K562 (cell line): ENCODE results near the gene RALA. TPM values are rescaled to one million over a fixed set of nuclear protein-coding genes. Genes with fewer than 3 reads are reported as not detected.

Source experiments
- ATAC-seq: fragments of 200-7000 bp; cut with Tn5 transposase; 3 replicates; pipeline ENCODE4 v1.9.1; 2020; ENCODE audit warnings: moderate library complexity
- BruUV-seq: library from RNA; stranded (reverse); fragments of 400-500 nt; replicated peaks from 2 replicates; lab custom pipeline; 2021; lab: Mats Ljungman, UMichigan
- CTCF ChIA-PET: fragments of 300-600 bp; formaldehyde crosslinking; extraction: SDS; loops from one replicate; lab custom pipeline; 2021; ENCODE audit warnings: low intra/inter-chr PET ratio; lab: Yijun Ruan, JAX
- POLR2A ChIA-PET: fragments of 300-600, 350-650 bp; sonication (Branson Sonifier 250); formaldehyde crosslinking; extraction: SDS; loops from one replicate; lab custom pipeline; 2021; ENCODE audit warnings: antibody characterized with exemption, inconsistent platforms; lab: Yijun Ruan, JAX
- DNase-seq, 4 experiments: peaks; one replicate each; pipeline versions ENCODE4 v3.0.0 to v3.0.0-alpha.2; 2011 to 2018; ENCODE audit warnings: low spot score in 3 of 4, mixed read lengths in 3 of 4; ENCODE audit errors: extremely low read depth in 1 of 4
- FAIRE-seq: peaks from 2 replicates; lab custom pipeline; 2011; peaks lifted over from hg19 to GRCh38; lab: Jason Lieb, UNC
- H2AFZ ChIP-seq: 2 replicates; pipeline ENCODE4 v1.6.0; 2011; ENCODE audit warnings: low read depth, low read length, control low read depth, inconsistent platforms
- H3K27ac ChIP-seq: fragments of 200-600 bp; 3 replicates; pipeline ENCODE4 v1.8.0; 2011; ENCODE audit warnings: low read depth, mild to moderate bottlenecking, control low read depth, inconsistent platforms, low read length, moderate library complexity, mixed read lengths; ENCODE audit errors: extremely low read depth
- H3K27me3 ChIP-seq, 2 experiments: fragments of 300-600 bp in 1 of 2; 2 replicates in 1 of 2; 3 replicates in 1 of 2; pipeline versions ENCODE4 v1.6.0 to v1.8.0; 2011; ENCODE audit warnings: inconsistent platforms in 2 of 2, low read length in 2 of 2, mild to moderate bottlenecking in 1 of 2, mixed read lengths in 1 of 2, moderate library complexity in 1 of 2; ENCODE audit not compliant: control insufficient read depth in 2 of 2, insufficient read depth in 2 of 2
- H3K36me3 ChIP-seq: fragments of 300-600 bp; 3 replicates; pipeline ENCODE4 v1.8.0; 2011; ENCODE audit warnings: mild to moderate bottlenecking, low read length, inconsistent platforms; ENCODE audit not compliant: control insufficient read depth, insufficient read depth
- H3K4me1 ChIP-seq, 2 experiments: fragments of 200-600 bp in 1 of 2; replicated peaks in 1 of 2; 2 replicates in 1 of 2; 3 replicates in 1 of 2; pipeline versions ENCODE4 v1.5.1 to v1.8.0; 2011; ENCODE audit warnings: inconsistent platforms in 2 of 2, low read length in 2 of 2, mild to moderate bottlenecking in 1 of 2, mixed read lengths in 1 of 2, moderate library complexity in 1 of 2; ENCODE audit not compliant: control insufficient read depth in 2 of 2, insufficient read depth in 2 of 2
- H3K4me2 ChIP-seq: 2 replicates; pipeline ENCODE4 v1.6.1; 2011; ENCODE audit warnings: low read length, control low read depth, inconsistent platforms, mixed read lengths; ENCODE audit not compliant: insufficient read depth
- H3K4me3 ChIP-seq: fragments of 200-600 bp; sonication (generic), shearing (Covaris generic); 2 replicates; pipeline ENCODE4 v1.5.1; 2016; ENCODE audit warnings: control low read depth, inconsistent platforms
- H3K79me2 ChIP-seq: fragments of 200-600 bp; 3 replicates; pipeline ENCODE4 v1.8.0; 2011; ENCODE audit warnings: low read length, inconsistent platforms; ENCODE audit not compliant: control insufficient read depth, insufficient read depth
- H3K9ac ChIP-seq, 2 experiments: 2 replicates each; pipeline versions ENCODE4 v1.6.0 to v1.6.1; 2011; ENCODE audit warnings: low read depth in 2 of 2, low read length in 2 of 2, control low read depth in 1 of 2, inconsistent platforms in 1 of 2, mild to moderate bottlenecking in 1 of 2, mixed read lengths in 1 of 2; ENCODE audit not compliant: insufficient read depth in 1 of 2
- H3K9me1 ChIP-seq: one replicate; pipeline ENCODE4 v1.6.0; 2011; ENCODE audit warnings: inconsistent platforms, mild to moderate bottlenecking, low read length, moderate library complexity; ENCODE audit not compliant: control insufficient read depth, insufficient read depth
- H3K9me3 ChIP-seq: replicated peaks from 2 replicates; pipeline ENCODE4 v1.5.1; 2011; ENCODE audit warnings: low read depth, low read length, inconsistent platforms; ENCODE audit not compliant: control insufficient read depth, insufficient read depth
- H4K20me1 ChIP-seq: replicated peaks from 2 replicates; pipeline ENCODE4 v1.6.1; 2011; ENCODE audit warnings: low read length, inconsistent platforms, mixed read lengths; ENCODE audit not compliant: control insufficient read depth, insufficient read depth
- MAFG ChIP-seq: fragments of 450-650 bp; conservative IDR thresholded peaks from 2 replicates; pipeline ENCODE4 v1.6.1; 2016; ENCODE audit warnings: missing genetic modification characterization, missing compliant biosample characterization
- PURB ChIP-seq: sonication (generic); formaldehyde crosslinking; IDR thresholded peaks from 2 replicates; pipeline ENCODE4 v1.9.0; 2021; ENCODE audit warnings: low read depth, mild to moderate bottlenecking, missing genetic modification reagents
- SUPT5H ChIP-seq: fragments of 450-650 bp; IDR thresholded peaks from 2 replicates; pipeline ENCODE4 v1.6.1; 2016
- ZNF140 ChIP-seq: fragments of 250-450 bp; sonication (Bioruptor Pico); IDR thresholded peaks from 2 replicates; pipeline ENCODE4 v1.8.0; 2021; ENCODE audit warnings: moderate library complexity, mild to moderate bottlenecking, inconsistent platforms
- WGBS: fragments of 100-300 bp; shearing (Covaris generic); methylation state at CpG from one replicate; pipeline ENCODE4 v1.1.6; 2016; ENCODE audit warnings: low coverage, mixed read lengths; ENCODE audit not compliant: insufficient coverage; ENCODE audit errors: missing lambda C conversion rate; 5-methylcytosine and 5-hydroxymethylcytosine counted together
- in situ Hi-C: fragments of 300-500 bp; cut with MboI; formaldehyde crosslinking; loops from 4 replicates; pipeline ENCODE4 v1.15.0; 2018; ENCODE audit warnings: inconsistent platforms, mixed read lengths
- intact Hi-C: fragments of 100-400 bp; cut with micrococcal nuclease; formaldehyde crosslinking; loops from 2 replicates; pipeline ENCODE4 v1.14.2; 2022
- polyA plus RNA-seq, 8 experiments: library from polyadenylated mRNA; depleted of rRNA in 4 of 8; stranded (reverse) in 5 of 8; unstranded in 3 of 8; fragments of >200 nt; fragmentation: Nextera tagmentation in 2 of 8; fragmentation: Illumina TruSeq in 1 of 8; extraction: Ambion mirVana in 2 of 8; extraction: Trizol in 1 of 8; gene quantifications; 2 replicates each; pipeline versions ENCODE4 v1.2.1 to v1.2.3, GENCODE V29; 2011 to 2014; ENCODE audit warnings: inconsistent platforms in 1 of 8, missing spikeins in 1 of 8
- total RNA-seq, 7 experiments: library from RNA; depleted of rRNA in 6 of 7; stranded (reverse); fragments of >200 nt in 6 of 7; fragmentation: Illumina TruSeq in 2 of 7; extraction: Trizol in 2 of 7; gene quantifications; 2 replicates each; pipeline versions ENCODE4 v1.2.1 to v1.2.3, GENCODE V29; 2011 to 2021; ENCODE audit warnings: low replicate concordance in 1 of 7
- TF ChIP-seq, protein P1 (sequence below): fragments of 450-650 bp; IDR thresholded peaks from 2 replicates; pipeline ENCODE4 v1.6.1; 2016; ENCODE audit warnings: mild to moderate bottlenecking, moderate library complexity
- TF ChIP-seq, protein P2 (sequence below): sonication (generic); formaldehyde crosslinking; IDR thresholded peaks from 2 replicates; pipeline ENCODE4 v1.8.1; 2023; ENCODE audit warnings: mild to moderate bottlenecking, missing genetic modification reagents

The RALA gene
- total and polyA plus RNA-seq, 9 of the 15 experiments (the other 6 are each of a cell fraction or from before 2014, with no cell fraction given), result 7.2 to 28.0 (median 25.7) TPM

DNA sequence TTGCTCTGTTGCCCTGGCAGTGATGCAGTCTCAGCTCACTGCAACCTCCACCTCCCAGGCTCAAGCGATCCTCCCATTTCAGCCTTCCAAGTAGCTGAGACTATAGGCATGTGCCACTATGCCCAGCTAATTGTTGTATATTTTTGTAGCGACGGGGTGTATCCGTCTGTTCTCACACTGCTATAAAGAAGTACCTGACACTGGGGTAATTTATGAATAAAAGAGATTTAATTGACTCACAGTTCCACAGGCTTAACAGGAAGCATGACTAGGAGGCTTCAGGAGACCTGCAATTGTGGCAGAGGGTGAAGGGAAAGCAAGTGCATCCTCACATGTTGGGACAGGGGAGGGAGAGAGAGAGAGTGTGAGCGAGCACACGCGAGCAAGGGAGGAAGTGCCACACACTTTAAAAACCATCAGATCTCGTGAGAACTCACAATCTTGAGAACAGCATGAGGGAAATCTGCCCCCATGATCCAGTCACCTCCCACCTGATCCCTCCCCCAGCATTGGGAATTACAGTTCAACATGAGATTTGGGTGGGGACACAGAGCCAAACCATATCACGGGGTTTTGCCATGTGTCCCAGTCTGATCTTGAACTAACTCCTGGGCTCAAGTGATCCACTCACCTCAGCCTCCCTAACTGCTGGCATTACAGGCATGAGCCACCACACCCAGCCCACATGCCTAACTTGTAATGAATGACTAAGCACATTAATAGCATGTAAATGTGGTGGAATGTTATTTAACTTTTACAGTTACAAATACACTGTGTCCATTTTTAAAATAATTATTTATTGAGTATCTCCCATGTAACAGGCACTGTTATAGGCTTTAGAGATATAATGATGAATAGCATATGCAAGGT is 65.5 kb downstream of the RALA start:
- Histone ChIP-seq H3K27me3 (no peaks in the 10 kb centered on the region), H3K79me2 (peaks cover 5% of the 10 kb centered on the region; the same call in 2 of the 3 replicates), H3K4me2 (no peak overlapping the region), H3K27ac (no peak overlapping the region; the same call in 2 of the 3 replicates), H3K9me3 (no peaks in the 10 kb centered on the region), H3K9ac (no peak overlapping the region), H3K9me1 (no peaks in the 10 kb centered on the region), H3K4me3 (no peak overlapping the region), H3K4me1 (peaks cover 0 to 3% of the 10 kb centered on the region in 2 experiments; a peak in 1 of 5 replicates), H2AFZ (no peak overlapping the region), H4K20me1 (no peaks in the 10 kb centered on the region), H3K36me3 (peaks cover 24% of the 10 kb centered on the region)
- FAIRE-seq (no peak), DNase-seq (no peak), ATAC-seq (no peak)
- ChIA-PET POLR2A (interaction anchor here (0.6 to 1.8 kb wide), 3 partner anchors 10 to 32 kb away, joined by 3 to 4 read pairs (median 3); no protein-coding TSS in a partner anchor), CTCF (interaction anchor here (0.7 kb wide), 1 partner anchor 21 kb away, joined by 3 read pairs; no protein-coding TSS in a partner anchor)
- in situ Hi-C loops (no loop called here), intact Hi-C loops (no loop called here)
- BruUV-seq, result no TSS peak
- 91% methylated on average over 9 of the region's 9 CpGs for WGBS
- TF ChIP-seq, protein P1, sequence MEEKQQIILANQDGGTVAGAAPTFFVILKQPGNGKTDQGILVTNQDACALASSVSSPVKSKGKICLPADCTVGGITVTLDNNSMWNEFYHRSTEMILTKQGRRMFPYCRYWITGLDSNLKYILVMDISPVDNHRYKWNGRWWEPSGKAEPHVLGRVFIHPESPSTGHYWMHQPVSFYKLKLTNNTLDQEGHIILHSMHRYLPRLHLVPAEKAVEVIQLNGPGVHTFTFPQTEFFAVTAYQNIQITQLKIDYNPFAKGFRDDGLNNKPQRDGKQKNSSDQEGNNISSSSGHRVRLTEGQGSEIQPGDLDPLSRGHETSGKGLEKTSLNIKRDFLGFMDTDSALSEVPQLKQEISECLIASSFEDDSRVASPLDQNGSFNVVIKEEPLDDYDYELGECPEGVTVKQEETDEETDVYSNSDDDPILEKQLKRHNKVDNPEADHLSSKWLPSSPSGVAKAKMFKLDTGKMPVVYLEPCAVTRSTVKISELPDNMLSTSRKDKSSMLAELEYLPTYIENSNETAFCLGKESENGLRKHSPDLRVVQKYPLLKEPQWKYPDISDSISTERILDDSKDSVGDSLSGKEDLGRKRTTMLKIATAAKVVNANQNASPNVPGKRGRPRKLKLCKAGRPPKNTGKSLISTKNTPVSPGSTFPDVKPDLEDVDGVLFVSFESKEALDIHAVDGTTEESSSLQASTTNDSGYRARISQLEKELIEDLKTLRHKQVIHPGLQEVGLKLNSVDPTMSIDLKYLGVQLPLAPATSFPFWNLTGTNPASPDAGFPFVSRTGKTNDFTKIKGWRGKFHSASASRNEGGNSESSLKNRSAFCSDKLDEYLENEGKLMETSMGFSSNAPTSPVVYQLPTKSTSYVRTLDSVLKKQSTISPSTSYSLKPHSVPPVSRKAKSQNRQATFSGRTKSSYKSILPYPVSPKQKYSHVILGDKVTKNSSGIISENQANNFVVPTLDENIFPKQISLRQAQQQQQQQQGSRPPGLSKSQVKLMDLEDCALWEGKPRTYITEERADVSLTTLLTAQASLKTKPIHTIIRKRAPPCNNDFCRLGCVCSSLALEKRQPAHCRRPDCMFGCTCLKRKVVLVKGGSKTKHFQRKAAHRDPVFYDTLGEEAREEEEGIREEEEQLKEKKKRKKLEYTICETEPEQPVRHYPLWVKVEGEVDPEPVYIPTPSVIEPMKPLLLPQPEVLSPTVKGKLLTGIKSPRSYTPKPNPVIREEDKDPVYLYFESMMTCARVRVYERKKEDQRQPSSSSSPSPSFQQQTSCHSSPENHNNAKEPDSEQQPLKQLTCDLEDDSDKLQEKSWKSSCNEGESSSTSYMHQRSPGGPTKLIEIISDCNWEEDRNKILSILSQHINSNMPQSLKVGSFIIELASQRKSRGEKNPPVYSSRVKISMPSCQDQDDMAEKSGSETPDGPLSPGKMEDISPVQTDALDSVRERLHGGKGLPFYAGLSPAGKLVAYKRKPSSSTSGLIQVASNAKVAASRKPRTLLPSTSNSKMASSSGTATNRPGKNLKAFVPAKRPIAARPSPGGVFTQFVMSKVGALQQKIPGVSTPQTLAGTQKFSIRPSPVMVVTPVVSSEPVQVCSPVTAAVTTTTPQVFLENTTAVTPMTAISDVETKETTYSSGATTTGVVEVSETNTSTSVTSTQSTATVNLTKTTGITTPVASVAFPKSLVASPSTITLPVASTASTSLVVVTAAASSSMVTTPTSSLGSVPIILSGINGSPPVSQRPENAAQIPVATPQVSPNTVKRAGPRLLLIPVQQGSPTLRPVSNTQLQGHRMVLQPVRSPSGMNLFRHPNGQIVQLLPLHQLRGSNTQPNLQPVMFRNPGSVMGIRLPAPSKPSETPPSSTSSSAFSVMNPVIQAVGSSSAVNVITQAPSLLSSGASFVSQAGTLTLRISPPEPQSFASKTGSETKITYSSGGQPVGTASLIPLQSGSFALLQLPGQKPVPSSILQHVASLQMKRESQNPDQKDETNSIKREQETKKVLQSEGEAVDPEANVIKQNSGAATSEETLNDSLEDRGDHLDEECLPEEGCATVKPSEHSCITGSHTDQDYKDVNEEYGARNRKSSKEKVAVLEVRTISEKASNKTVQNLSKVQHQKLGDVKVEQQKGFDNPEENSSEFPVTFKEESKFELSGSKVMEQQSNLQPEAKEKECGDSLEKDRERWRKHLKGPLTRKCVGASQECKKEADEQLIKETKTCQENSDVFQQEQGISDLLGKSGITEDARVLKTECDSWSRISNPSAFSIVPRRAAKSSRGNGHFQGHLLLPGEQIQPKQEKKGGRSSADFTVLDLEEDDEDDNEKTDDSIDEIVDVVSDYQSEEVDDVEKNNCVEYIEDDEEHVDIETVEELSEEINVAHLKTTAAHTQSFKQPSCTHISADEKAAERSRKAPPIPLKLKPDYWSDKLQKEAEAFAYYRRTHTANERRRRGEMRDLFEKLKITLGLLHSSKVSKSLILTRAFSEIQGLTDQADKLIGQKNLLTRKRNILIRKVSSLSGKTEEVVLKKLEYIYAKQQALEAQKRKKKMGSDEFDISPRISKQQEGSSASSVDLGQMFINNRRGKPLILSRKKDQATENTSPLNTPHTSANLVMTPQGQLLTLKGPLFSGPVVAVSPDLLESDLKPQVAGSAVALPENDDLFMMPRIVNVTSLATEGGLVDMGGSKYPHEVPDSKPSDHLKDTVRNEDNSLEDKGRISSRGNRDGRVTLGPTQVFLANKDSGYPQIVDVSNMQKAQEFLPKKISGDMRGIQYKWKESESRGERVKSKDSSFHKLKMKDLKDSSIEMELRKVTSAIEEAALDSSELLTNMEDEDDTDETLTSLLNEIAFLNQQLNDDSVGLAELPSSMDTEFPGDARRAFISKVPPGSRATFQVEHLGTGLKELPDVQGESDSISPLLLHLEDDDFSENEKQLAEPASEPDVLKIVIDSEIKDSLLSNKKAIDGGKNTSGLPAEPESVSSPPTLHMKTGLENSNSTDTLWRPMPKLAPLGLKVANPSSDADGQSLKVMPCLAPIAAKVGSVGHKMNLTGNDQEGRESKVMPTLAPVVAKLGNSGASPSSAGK, result no peak
- TF ChIP-seq PURB (CRISPR knock-in tag) (no peak), MAFG (peak; percentile 55), ZNF140 (CRISPR knock-in tag) (no peak), SUPT5H (no peak)
- TF ChIP-seq, protein P2, sequence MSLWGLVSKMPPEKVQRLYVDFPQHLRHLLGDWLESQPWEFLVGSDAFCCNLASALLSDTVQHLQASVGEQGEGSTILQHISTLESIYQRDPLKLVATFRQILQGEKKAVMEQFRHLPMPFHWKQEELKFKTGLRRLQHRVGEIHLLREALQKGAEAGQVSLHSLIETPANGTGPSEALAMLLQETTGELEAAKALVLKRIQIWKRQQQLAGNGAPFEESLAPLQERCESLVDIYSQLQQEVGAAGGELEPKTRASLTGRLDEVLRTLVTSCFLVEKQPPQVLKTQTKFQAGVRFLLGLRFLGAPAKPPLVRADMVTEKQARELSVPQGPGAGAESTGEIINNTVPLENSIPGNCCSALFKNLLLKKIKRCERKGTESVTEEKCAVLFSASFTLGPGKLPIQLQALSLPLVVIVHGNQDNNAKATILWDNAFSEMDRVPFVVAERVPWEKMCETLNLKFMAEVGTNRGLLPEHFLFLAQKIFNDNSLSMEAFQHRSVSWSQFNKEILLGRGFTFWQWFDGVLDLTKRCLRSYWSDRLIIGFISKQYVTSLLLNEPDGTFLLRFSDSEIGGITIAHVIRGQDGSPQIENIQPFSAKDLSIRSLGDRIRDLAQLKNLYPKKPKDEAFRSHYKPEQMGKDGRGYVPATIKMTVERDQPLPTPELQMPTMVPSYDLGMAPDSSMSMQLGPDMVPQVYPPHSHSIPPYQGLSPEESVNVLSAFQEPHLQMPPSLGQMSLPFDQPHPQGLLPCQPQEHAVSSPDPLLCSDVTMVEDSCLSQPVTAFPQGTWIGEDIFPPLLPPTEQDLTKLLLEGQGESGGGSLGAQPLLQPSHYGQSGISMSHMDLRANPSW, result no peak
